Measurements from ENCODE around the gene RAVER1. TPM values are rescaled to one million over a fixed set of nuclear protein-coding genes. Genes with fewer than 3 reads are reported as not detected.
A peak's percentile ranks its signal among the peaks of the same experiment; 100 is the strongest.

RAVER1 gene
- total and polyA plus RNA-seq, 2 of the 13 experiments (the other 11 are each of a cell fraction or from before 2014, with no cell fraction given): 3.6 to 7.9 TPM

- TF ChIP-seq ZBTB34 (CRISPR knock-in tag; IDR thresholded peaks at IDR 0.05) (no peak), NCOA2 (CRISPR knock-in tag; IDR thresholded peaks at IDR 0.05) (no peak), FLYWCH1 (CRISPR knock-in tag; IDR thresholded peaks at IDR 0.05) (no peak), KDM3A (CRISPR knock-in tag; IDR thresholded peaks at IDR 0.05; ENCODE audit: low read depth) (0 out of 2 replicates have a peak, but pooled peaks have one; percentile 33), ZNF10 (CRISPR knock-in tag; IDR thresholded peaks at IDR 0.05; ENCODE audit: borderline replicate concordance, low read depth) (no peak), ZNF7 (CRISPR knock-in tag; IDR thresholded peaks at IDR 0.05) (no peak), ZNF644 (CRISPR knock-in tag; IDR thresholded peaks at IDR 0.05; ENCODE audit: low read depth) (no peak), TSC22D2 (CRISPR knock-in tag; IDR thresholded peaks at IDR 0.05; ENCODE audit: borderline replicate concordance) (no peak), RNF2 (conservative IDR thresholded peaks at IDR 0.05; ENCODE audit: low read depth) (0 out of 2 replicates have a peak, but pooled peaks have one; percentile 78), HNRNPL (IDR thresholded peaks at IDR 0.05; ENCODE audit: low read depth, low read length) (no peak), CEBPZ (IDR thresholded peaks at IDR 0.05; ENCODE audit: low read length) (no peak), TBL1XR1 (IDR thresholded peaks at IDR 0.05; ENCODE audit: borderline replicate concordance, low read length, partially characterized antibody) (no peak), GATA4 (IDR thresholded peaks at IDR 0.05; ENCODE audit: borderline replicate concordance, low read depth) (no peak), KDM6A (CRISPR knock-in tag; IDR thresholded peaks at IDR 0.05; ENCODE audit: low read depth) (0 out of 2 replicates have a peak, but pooled peaks have one; percentile 26), SRSF4 (IDR thresholded peaks at IDR 0.05; ENCODE audit: low read depth, low read length, poor library complexity, severe bottlenecking) (no peak), CBX2 (IDR thresholded peaks at IDR 0.05; ENCODE audit: low read depth, low read length) (no peak), CBX2 (CRISPR knock-in tag; IDR thresholded peaks at IDR 0.05; ENCODE audit: low read depth) (no peak), GPBP1L1 (CRISPR knock-in tag; IDR thresholded peaks at IDR 0.05) (no peak), ZNF616 (CRISPR knock-in tag; IDR thresholded peaks at IDR 0.05; ENCODE audit: low read depth) (peak; percentile 90), ISL2 (CRISPR knock-in tag; IDR thresholded peaks at IDR 0.05) (no peak), ZNF263 (CRISPR knock-in tag; IDR thresholded peaks at IDR 0.05) (no peak), MLLT10 (CRISPR knock-in tag; IDR thresholded peaks at IDR 0.05) (no peak), ZNF691 (CRISPR knock-in tag; IDR thresholded peaks at IDR 0.05; ENCODE audit: borderline replicate concordance, low read depth) (no peak)
- TF ChIP-seq, protein P1, sequence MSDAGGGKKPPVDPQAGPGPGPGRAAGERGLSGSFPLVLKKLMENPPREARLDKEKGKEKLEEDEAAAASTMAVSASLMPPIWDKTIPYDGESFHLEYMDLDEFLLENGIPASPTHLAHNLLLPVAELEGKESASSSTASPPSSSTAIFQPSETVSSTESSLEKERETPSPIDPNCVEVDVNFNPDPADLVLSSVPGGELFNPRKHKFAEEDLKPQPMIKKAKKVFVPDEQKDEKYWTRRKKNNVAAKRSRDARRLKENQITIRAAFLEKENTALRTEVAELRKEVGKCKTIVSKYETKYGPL (CRISPR knock-in tag; IDR thresholded peaks at IDR 0.05): no peak
These were observed 44.0 kb downstream of the RAVER1 start (continued) for GRCh38 chr19:10289167-10289835.

Data from HepG2 (cell line).